RWPE2 (cell line): Measurements from ENCODE around the gene VSIG8.

Source experiments
- ATAC-seq: fragments of 200-7000 bp; cut with Tn5 transposase; 3 replicates; pipeline ENCODE4 v1.9.1; 2021; ENCODE audit warnings: low read depth
- DNase-seq: peaks from one replicate; pipeline ENCODE4 v3.0.0-alpha.2; 2020; ENCODE audit warnings: low spot score
- H3K27ac ChIP-seq: fragments of 450-650 bp; 2 replicates; pipeline ENCODE4 v1.5.1; 2017; ENCODE audit warnings: mild to moderate bottlenecking; ENCODE audit not compliant: poor library complexity, severe bottlenecking
- H3K27me3 ChIP-seq: fragments of 250-450 bp; sonication (Bioruptor Pico); 2 replicates; pipeline ENCODE4 v1.5.1; 2021; ENCODE audit warnings: mild to moderate bottlenecking, moderate library complexity; ENCODE audit not compliant: insufficient read depth, poor library complexity, severe bottlenecking
- H3K36me3 ChIP-seq: fragments of 250-450 bp; sonication (Bioruptor Pico); 2 replicates; pipeline ENCODE4 v1.5.1; 2020; ENCODE audit warnings: low read depth, mild to moderate bottlenecking, moderate library complexity
- H3K4me1 ChIP-seq: fragments of 250-450 bp; sonication (Bioruptor Pico); 2 replicates; pipeline ENCODE4 v1.5.1; 2021; ENCODE audit warnings: mild to moderate bottlenecking, moderate library complexity; ENCODE audit not compliant: insufficient read depth, poor library complexity, severe bottlenecking
- H3K4me3 ChIP-seq: fragments of 250-450 bp; sonication (Bioruptor Pico); 2 replicates; pipeline ENCODE4 v1.5.1; 2021; ENCODE audit warnings: mild to moderate bottlenecking, moderate library complexity; ENCODE audit not compliant: severe bottlenecking
- H3K9me3 ChIP-seq: fragments of 250-450 bp; sonication (Bioruptor Pico); 2 replicates; pipeline ENCODE4 v1.5.1; 2021; ENCODE audit warnings: mild to moderate bottlenecking, moderate library complexity; ENCODE audit not compliant: severe bottlenecking
- TF ChIP-seq, protein P1 (sequence below): fragments of 450-650 bp; IDR thresholded peaks from one replicate; pipeline ENCODE4 v1.5.1; 2017; ENCODE audit warnings: mild to moderate bottlenecking, moderate library complexity; ENCODE audit not compliant: poor library complexity, severe bottlenecking

The VSIG8 gene

DNA sequence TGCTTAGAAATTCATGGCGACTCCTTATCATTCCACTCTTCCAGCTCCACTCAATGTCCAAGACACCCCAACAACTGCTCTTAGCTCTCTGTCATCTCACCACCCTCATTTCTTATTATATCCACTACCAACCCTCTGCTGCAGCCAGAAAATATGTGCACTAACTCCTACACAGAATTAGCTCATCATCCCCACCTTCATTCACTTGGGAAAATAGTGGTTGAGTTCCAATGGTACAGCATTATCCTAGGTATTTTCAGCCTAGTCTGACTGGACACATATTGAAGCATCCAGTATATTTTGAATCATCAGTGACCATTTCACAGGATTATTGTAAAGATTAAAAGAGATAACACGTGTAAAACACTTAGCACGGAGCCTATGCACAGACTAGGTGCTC is 16.7 kb upstream of the VSIG8 start:
- H3K27ac ChIP-seq, result peak overlapping the region; percentile 95

DNA sequence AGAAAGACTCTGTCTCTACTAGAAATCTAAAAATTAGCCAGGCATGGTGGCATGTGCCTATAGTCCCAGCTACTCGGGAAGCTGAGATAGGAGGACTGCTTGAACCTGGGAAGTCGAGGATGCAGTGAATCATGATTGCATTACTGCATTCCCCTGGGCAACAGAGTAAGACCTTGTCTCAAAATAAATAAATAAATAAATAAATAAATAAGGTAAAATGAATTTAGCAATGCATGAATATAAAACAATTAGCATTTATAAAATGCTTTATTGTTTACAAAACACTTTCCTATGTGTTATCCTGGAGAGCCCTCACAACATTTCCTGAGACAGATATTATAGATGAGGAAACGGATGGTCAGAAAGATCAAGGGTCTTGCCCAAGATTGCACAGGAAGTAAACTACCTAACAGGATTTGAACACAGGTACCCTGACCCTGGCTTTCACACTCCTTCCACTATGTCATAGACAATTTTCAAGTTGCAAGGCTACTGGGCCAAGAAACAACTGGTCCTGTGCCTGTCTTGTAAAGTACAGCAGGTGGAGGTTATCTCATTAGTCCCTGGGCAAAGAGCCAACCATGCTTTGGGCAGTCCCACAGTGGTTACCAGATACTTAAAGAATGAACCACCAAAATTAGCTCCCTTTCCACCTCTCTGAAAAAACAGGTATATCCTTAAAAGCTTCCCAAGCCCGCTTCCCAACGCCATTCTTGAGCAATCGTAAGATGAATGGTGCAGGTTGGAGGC is 15.4 kb upstream of the VSIG8 start:
- peaks cover 42% of the 10 kb centered on the region for H3K4me1 ChIP-seq
- H3K36me3 ChIP-seq, result no peaks in the 10 kb centered on the region
- H3K27ac ChIP-seq, result no peak overlapping the region
- no peak for DNase-seq
- no peaks in the 10 kb centered on the region for H3K27me3 ChIP-seq
- no peak overlapping the region for H3K4me3 ChIP-seq
- ATAC-seq, result no peak
- TF ChIP-seq, protein P1, sequence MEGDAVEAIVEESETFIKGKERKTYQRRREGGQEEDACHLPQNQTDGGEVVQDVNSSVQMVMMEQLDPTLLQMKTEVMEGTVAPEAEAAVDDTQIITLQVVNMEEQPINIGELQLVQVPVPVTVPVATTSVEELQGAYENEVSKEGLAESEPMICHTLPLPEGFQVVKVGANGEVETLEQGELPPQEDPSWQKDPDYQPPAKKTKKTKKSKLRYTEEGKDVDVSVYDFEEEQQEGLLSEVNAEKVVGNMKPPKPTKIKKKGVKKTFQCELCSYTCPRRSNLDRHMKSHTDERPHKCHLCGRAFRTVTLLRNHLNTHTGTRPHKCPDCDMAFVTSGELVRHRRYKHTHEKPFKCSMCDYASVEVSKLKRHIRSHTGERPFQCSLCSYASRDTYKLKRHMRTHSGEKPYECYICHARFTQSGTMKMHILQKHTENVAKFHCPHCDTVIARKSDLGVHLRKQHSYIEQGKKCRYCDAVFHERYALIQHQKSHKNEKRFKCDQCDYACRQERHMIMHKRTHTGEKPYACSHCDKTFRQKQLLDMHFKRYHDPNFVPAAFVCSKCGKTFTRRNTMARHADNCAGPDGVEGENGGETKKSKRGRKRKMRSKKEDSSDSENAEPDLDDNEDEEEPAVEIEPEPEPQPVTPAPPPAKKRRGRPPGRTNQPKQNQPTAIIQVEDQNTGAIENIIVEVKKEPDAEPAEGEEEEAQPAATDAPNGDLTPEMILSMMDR, result no peak
- H3K9me3 ChIP-seq, result no peaks in the 10 kb centered on the region

More for the DNA sequence above, 16.7 kb upstream of the VSIG8 start:
- Histone ChIP-seq H3K27me3 (no peaks in the 10 kb centered on the region), H3K36me3 (no peaks in the 10 kb centered on the region), H3K4me3 (no peak overlapping the region), H3K9me3 (no peaks in the 10 kb centered on the region), H3K4me1 (peaks cover 43% of the 10 kb centered on the region)
- ATAC-seq, result no peak
- no peak for DNase-seq
- TF ChIP-seq, protein P1, result no peak

DNA sequence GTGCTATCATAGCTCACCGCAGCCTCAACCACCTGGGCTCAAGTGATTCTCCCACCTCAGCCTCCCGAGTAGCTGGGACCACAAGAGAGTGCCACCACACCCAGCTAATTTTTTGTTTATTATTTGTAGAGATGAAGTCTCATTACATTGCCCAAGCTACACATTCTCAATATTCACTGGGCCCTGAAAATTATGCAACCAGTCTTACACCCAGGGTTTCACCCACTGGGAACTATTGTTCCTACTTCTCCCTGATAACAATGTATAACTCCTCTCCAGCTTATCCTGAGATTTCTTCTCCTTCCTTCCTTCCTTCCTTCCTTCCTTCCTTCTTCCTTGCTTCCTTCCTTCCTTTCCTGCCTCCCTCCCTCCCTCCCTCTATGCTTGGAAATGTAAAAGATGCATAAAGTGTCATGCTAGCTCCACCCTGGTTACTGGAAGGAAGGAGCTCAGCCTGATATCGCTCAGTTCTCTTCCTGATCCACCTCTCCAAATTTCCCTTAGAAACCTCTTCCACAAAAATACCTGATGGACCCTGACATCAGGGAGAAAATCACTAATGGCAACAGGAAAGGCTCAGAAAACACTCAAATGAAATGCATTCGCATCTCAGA is 11.2 kb upstream of the VSIG8 start:
- Histone ChIP-seq H3K27me3 (no peaks in the 10 kb centered on the region), H3K4me3 (no peak overlapping the region), H3K27ac (no peak overlapping the region), H3K4me1 (peaks cover 16% of the 10 kb centered on the region), H3K36me3 (no peaks in the 10 kb centered on the region), H3K9me3 (no peaks in the 10 kb centered on the region)
- TF ChIP-seq, protein P1, result no peak
- no peak for ATAC-seq
- no peak for DNase-seq

DNA sequence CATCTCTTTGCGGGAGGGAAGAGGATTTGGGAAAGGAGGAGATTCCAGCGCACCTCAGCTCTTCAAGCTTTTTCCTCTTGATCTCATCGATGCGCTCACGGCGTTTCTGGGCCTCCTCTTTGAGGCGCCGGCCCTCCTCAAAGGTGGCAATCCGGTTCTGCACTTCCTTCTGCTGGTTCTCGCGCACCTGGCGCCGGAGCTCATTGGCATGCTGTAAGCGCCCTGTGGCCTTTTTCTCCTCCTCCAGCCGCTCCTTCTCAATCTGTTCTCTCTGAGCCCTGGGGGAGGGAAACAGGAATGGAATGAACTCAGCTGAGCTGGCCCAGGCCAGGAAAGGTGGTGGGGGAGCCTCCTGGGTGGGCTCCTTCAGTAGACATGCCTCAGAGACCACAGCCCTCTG is 10.4 kb upstream of the VSIG8 start:
- TF ChIP-seq, protein P1, result no peak
- DNase-seq (no peak), ATAC-seq (no peak)
- Histone ChIP-seq H3K36me3 (no peaks in the 10 kb centered on the region), H3K27me3 (no peaks in the 10 kb centered on the region), H3K27ac (no peak overlapping the region), H3K4me1 (peaks cover 21% of the 10 kb centered on the region), H3K9me3 (no peaks in the 10 kb centered on the region), H3K4me3 (no peak overlapping the region)

DNA sequence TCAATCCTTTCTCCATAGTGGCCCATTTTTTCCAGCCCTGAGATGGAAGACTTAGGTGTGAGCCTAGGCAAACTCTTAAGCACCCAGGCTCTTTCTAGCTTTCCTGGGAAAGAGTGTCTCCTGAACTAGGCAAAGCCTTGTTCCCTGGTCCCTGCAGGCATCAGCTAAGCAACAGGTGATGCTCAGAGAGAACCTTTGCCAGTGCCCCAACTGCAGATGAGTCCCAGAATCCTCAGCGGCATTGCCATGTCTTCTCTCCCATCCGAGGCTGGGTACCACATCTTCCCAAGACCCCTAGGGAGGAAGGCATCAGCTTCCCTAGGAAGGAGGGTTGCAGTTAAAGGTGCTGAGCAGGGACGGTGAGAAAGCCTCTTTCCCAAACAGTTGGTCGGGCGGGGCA is 8.2 kb upstream of the VSIG8 start:
- H3K9me3 ChIP-seq, result no peaks in the 10 kb centered on the region
- H3K4me1 ChIP-seq, result peaks cover 25% of the 10 kb centered on the region
- no peaks in the 10 kb centered on the region for H3K27me3 ChIP-seq
- no peaks in the 10 kb centered on the region for H3K36me3 ChIP-seq
- ATAC-seq (no peak), DNase-seq (no peak)
- H3K4me3 ChIP-seq, result no peak overlapping the region
- H3K27ac ChIP-seq, result no peak overlapping the region
- TF ChIP-seq, protein P1, result no peak
